HG03066 (cell line): ENCODE data around the gene EPC1.
A peak's percentile ranks its signal among the peaks of the same experiment; 100 is the strongest.
"Not testable (repeated sequence)": the region's sequence is repeated elsewhere in the genome, so short reads cannot be mapped to it uniquely, and the experiment has no call there.

Experiments
- ATAC-seq: cut with Tn5 transposase; IDR thresholded peaks from one replicate; pipeline ENCODE4 v1.9.1; 2021; ENCODE audit warnings: low read depth; ENCODE audit not compliant: unreplicated experiment

The EPC1 gene

GRCh38 chr10:32372000-32372875 is 25.3 kb upstream of the EPC1 start:
- ATAC-seq = no peak

GRCh38 chr10:32371101-32371500 is 24.1 kb upstream of the EPC1 start:
- no peak for ATAC-seq

DNA sequence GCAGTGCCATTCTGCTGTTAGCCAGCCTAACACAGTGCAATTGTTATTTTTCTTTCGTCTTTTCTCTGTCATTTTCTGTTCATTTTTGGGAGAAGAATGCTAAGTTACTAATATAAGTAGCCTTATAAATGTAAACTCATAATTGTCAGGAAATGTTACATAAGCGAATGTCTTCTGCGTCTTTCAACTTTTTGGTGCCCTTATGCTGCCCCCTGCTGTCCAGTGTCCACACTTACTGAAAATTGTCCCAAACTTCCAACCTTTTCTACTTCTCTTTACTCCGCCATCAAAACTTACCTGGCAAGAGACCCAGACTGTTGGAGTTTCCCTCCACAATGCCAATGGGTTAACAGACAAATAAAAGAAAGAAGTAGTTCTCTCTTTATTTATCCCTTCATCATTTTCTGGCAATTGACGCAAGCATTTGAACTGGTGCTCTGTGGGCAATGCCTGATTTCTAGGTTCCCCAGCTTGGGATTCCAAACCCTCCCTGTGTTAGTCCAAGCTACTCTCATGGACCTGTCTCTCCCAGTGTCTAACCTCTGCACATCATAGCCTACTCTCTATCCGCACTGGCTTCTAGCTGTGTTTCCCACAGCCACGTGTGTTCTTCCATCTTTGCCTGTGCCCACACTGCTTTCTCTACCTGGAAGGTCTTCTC is 21.0 kb upstream of the EPC1 start:
- no peak for ATAC-seq

- no peak for ATAC-seq
Observed at GRCh38 chr10:32366588-32366987, 19.6 kb upstream of the EPC1 start.

DNA sequence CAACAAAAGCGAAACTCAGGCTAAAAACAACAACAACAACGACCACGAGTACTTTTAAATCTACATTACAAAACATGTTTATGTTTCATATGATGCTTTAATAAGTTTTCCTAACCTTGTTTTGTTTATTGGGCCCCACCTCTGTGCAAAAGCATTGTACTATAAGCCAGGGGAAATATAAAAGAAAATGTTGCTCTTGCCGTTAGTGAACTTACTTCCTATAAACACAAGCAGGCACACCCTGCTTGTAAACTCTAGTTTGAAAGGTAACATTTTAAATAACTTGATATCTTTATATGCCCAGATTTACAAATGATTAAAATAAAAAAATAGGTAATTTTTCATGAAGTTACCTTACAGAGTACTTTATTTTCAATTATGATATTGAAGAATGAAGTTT is 19.2 kb upstream of the EPC1 start:
- no peak for ATAC-seq

DNA sequence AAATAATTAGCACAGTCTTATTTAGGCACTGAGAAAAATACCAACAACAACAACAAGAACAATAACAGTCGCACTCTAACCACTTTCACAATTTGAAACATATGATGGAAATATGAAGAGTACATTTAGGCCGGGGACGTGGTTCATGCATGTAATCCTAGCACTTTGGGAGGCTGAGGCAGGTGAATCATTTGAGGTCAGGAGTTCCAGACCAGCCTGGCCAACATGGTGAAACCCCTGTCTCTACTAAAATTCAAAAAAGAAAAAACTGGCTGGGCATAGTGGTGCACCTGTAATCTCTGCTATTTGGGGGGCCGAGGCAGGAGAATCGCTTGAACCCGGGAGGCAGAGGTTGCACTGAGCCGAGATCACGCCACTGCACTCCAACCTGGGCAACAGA is 18.4 kb upstream of the EPC1 start:
- ATAC-seq = not testable (repeated sequence)

- ATAC-seq = no peak
Observed at GRCh38 chr10:32362571-32362970, 15.6 kb upstream of the EPC1 start.

DNA sequence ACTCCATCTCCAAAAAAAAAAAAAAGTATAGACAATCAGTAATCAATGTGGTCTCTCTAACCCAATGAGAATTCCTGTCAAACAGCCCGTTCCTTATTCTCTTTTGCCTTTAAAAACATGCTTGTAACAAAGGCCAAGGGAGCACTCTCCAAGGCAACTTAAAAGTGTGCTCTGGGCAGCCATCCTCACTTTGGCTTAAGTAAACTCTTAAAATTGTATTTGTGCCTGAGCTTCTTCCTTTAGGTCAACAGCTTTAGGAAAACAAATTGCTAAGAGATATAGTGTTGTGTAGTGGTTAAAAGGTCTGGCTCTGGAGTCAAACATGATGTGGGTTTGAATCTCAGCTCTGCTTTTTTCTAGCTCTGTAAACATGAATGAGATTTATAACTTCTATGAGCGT is 13.9 kb upstream of the EPC1 start:
- no peak for ATAC-seq

DNA sequence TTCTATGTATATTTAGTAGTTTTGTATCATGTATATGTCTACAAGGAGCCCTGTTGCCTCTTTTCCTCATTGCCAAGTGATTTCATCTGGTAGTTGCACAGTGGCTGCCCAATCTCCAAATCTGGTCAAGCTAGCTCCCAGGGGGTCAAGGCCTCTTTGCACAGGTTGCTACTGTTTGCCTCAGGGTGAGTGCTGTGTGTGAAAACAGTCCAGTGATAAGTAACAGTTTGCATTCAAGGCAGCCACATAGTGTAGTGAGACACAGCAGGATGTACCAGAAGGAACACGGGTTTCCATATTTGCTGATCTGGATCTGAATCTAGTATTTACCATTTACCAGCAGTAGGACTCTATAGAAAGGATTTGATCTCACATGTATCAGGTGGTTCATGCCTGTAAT is 13.3 kb upstream of the EPC1 start:
- ATAC-seq = no peak

DNA sequence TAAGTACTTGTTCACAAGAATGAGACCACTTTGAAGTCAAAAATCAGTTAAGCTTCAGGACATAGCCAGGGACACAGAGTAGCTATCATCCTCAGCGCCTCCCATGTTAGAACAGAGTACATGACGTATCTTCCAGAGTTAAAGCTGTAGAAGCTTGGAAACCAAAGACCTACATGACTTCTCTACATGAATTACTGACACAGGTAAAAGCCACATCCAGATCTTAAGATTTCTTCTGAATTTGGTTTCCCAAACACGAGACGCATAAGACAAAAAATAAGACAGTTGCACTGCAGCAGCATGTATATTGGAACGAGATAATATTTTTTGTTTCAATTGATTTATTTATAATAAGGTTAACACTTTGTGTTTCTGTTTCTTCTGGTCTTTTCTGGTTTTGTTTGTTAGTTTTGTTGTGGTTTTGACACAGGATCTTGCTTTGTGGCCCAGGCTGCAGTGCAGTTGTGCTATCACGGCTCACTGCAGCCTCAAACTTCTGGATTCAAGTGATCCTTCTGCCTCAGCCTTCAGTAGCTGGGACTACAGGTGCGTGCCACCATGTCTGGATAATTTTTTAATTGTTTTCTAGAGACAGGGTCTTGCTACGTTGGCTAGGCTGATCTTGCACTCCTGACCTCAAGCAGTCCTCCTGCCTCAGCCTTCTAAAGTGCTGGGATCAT is 10.2 kb upstream of the EPC1 start:
- ATAC-seq = no peak

- not testable (repeated sequence) for ATAC-seq
Observed at GRCh38 chr10:32354690-32355089, 7.7 kb upstream of the EPC1 start.

GRCh38 chr10:32350811-32351350 is 3.9 kb upstream of the EPC1 start:
- no peak for ATAC-seq

DNA sequence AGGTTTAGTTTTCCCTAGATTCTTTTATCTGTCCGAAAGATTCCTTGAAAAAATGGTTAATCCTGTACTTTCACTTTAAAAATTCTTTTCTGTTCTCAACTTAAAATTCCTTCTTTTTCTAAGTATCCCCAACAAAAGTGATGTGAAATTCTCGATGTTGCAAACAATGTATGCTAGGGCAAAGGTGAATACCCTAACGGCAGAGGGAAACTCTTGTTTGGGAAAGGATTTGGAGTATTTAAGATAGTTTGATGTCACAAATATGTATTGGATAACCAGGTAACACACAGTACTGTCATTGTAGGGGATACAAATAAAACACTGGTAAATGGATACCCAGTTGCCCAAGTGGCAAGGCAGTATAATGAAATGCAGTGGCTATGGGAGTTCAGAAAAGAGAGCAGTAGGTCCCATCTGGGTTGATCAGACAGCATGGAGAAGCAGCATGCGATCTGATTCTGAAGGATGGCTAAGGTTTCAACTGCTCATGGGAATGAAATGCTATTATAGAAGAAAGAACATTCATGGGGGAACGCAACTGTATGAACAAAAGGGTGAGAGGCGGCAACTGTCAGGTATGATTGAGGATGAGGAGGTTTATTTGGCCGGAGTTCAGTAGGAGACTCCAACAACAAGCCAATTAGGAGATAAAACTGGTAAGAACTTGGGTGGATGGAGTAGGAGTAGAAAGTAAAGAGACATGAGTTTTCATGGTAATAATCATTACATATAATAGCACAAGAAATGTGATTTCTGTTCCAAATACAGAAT is 3.2 kb upstream of the EPC1 start:
- no peak for ATAC-seq

GRCh38 chr10:32349199-32349585 is 2.2 kb upstream of the EPC1 start:
- ATAC-seq = no peak

DNA sequence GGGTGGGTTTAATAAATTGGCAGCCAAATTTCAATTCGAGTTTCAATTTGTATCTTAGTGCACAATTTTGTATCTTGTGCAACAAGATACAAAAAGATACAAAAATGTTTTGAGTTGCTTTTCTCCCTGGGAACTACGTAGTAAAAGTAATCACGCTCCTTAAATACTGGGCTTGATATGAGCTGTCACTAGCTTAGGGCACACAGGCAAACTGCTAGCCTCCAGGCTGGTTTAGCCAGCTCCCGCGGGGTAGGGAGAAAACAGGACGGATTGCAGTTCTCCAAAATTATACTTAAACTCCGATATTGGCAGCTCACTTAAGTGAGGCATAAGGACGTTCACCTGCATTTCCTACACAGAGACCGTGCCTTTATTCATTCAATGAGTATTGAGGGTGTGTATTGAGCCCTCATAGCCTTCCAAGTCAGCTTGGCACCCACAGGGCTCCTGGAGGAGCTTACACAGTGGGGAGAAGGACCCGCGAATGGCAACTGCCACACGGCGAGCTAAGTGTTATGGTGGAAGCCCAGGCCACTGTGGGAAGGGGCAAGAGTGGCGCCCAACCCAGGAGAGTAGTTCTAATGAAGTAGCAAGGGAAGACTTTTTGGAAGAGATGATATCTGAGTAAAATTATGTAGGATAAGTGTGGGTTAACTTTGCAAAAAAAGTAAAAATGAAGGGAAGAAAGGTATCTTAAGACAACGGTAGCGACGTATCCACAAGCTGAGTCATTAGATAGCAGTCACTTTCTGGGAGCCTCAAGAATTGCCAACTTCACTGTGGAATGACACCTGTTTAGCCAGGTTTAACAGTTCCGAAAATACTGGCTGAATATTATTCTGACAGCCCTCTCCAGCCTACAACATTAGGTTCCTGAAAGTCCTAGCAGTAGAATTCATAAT is 1.6 kb upstream of the EPC1 start:
- ATAC-seq = no peak

DNA sequence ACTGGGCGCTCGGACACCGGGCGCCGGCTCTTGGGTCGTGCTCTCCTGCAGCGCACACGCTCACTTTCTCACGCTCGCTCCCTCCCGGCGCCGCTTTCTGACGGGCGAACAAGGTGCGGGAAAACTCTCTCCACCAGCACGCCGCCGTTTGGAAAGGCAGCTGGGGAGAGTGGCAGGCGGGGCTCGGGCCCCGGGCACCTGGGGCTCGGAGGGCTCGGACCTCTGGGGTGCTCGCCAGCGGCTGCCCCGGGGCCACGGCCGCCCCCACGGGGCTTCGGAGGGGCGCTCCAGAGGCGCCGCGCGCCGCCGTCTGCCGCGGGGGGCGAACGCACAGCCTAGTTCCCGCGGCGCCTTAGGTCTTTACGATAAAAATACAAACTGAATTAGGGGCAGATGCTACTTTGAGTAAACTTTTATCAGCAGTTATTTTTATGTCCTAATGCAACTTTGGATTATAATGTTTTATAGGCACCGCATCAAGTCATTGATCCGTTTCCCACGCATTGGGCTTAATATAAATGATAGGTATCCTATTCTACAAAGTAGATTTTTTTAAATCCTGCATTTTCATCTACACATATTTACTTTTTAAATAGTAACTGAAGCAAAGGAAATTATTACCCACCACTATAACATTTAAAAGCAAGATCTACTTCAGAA is 535 bp upstream of the EPC1 start:
- ATAC-seq = peak; percentile 11

DNA sequence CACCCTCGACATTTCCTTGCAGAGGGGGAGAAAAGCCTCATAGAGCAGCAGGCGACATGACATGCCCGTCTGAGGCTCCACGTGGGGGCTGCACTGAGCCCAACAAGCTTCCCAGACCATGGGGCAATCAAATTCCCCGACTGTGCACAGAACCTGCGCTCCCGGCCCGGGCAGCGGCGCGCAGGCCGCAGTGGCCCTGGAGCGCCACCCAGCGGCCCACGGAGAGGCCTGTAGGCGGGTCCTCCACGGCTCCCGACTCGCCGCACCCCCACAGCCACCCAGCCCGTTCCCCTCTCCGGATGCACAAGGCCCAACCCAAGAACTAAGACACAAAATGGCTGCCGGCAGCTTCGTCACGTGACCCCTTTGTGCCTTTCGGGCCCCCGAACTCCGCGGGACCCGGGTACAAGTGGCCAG is 816 bp downstream of the EPC1 start:
- peak; percentile 85 for ATAC-seq

DNA sequence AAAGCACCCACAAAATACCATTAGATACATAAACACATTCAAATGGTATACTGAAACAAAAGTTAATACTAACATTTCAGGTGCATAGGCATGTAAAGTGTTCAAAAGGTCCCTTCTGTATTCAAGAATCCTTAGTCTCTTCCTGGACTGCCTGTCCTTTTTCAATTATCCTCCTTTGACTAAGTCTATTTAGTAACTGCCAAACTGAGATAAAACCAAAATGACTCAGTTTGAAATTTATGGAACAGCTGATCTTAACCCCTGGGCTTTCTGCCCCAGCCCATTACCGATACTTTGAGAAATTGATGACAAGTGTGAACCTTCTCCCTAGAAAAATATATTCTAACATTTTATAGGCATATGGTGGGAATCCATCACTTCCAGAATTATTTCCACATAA is 5.4 kb downstream of the EPC1 start:
- ATAC-seq = no peak

DNA sequence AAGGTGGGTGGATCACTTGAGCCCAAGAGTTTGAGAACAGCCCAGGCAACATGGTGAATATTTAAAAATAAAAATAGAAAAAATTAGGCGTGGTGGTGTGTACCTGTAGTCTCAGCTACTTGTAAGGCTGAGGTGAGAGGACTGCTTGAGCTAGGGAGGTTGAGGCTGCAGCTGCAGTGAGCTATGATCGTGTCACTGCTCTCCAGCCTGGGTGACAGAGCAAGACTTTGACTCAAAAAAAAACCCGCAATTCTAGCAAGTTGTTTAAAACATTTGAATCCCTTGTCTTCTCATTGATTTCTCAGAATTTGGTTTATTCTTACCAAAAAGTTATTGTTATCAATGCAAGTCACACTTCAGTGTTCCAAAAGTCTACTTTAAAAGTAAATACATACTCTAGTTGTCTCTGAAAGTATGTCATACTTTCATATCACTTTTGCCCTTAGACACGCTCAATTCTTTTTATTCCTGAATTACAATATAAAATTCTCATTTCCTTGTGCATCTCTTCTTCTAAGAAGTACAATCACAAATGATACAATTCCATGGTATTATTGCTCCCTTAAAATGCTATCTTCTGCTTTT is 6.3 kb downstream of the EPC1 start:
- no peak for ATAC-seq
